PC-9 (cell line): ENCODE data around the gene RNF125. TPM values are rescaled to one million over a fixed set of nuclear protein-coding genes. Genes with fewer than 3 reads are reported as not detected.

ENCODE experiments used
- BruUV-seq: library from RNA; stranded (reverse); fragments of 400-500 nt; replicated peaks from 2 replicates; lab custom pipeline; 2021; lab: Mats Ljungman, UMichigan
- CTCF ChIA-PET: fragments of 300-600 bp; sonication (Branson Sonifier 250); formaldehyde crosslinking; loops from one replicate; lab custom pipeline; 2022; ENCODE audit warnings: antibody characterized with exemption; lab: Charles Lee
- POLR2A ChIA-PET: fragments of 300-600 bp; sonication (Branson Sonifier 250); formaldehyde crosslinking; loops from one replicate; lab custom pipeline; 2022; ENCODE audit warnings: antibody characterized with exemption; ENCODE audit not compliant: unreplicated experiment; lab: Charles Lee
- DNase-seq, 2 experiments: peaks; one replicate each; pipeline versions ENCODE4 v3.0.0 to v3.0.0-alpha.2; 2015 to 2022; ENCODE audit warnings: mixed read lengths in 1 of 2
- H2AFZ ChIP-seq: fragments of 200-600 bp; sonication (generic); 2 replicates; pipeline ENCODE4 v1.8.1; 2017; ENCODE audit warnings: antibody characterized with exemption
- H3F3A ChIP-seq: fragments of 200-600 bp; sonication (generic); 2 replicates; pipeline ENCODE4 v1.8.1; 2017; ENCODE audit warnings: antibody characterized with exemption, mild to moderate bottlenecking, low read depth; ENCODE audit not compliant: insufficient read depth
- H3K27ac ChIP-seq: fragments of 200-600 bp; sonication (generic); 2 replicates; pipeline ENCODE4 v1.6.1; 2016; ENCODE audit warnings: mixed run types
- H3K27me3 ChIP-seq: fragments of 200-600 bp; sonication (generic); 2 replicates; pipeline ENCODE4 v1.6.1; 2016; ENCODE audit warnings: low read depth, mixed run types; ENCODE audit not compliant: insufficient read depth
- H3K36me3 ChIP-seq: fragments of 200-600 bp; sonication (generic); 2 replicates; pipeline ENCODE4 v1.6.1; 2016; ENCODE audit warnings: low read depth, mixed run types
- H3K4me1 ChIP-seq: fragments of 200-600 bp; sonication (generic); replicated peaks from 2 replicates; pipeline ENCODE4 v1.6.1; 2016; ENCODE audit warnings: mixed run types; ENCODE audit not compliant: insufficient read depth
- H3K4me2 ChIP-seq: fragments of 200-600 bp; sonication (generic); 2 replicates; pipeline ENCODE4 v1.6.1; 2017; ENCODE audit warnings: mixed run types
- H3K4me3 ChIP-seq: fragments of 200-600 bp; sonication (generic); 2 replicates; pipeline ENCODE4 v1.6.1; 2016; ENCODE audit warnings: mixed run types
- H3K79me2 ChIP-seq: fragments of 200-600 bp; sonication (generic); 2 replicates; pipeline ENCODE4 v1.6.1; 2017; ENCODE audit warnings: low read depth, mixed run types
- H3K9me2 ChIP-seq: fragments of 200-600 bp; sonication (generic); 2 replicates; pipeline ENCODE4 v1.8.1; 2017; ENCODE audit warnings: mild to moderate bottlenecking; ENCODE audit not compliant: insufficient read depth
- H3K9me3 ChIP-seq: fragments of 200-600 bp; sonication (generic); 2 replicates; pipeline ENCODE4 v1.8.1; 2016; ENCODE audit warnings: low read depth; ENCODE audit not compliant: insufficient read depth
- H4K20me1 ChIP-seq: fragments of 200-600 bp; sonication (generic); 2 replicates; pipeline ENCODE4 v1.8.1; 2017; ENCODE audit not compliant: insufficient read depth
- CTCF ChIP-seq: fragments of 200-600 bp; sonication (generic); conservative IDR thresholded peaks from 2 replicates; pipeline ENCODE4 v1.6.1; 2017; ENCODE audit warnings: mixed run types, antibody characterized with exemption, mild to moderate bottlenecking, moderate library complexity
- EZH2 ChIP-seq: fragments of 200-600 bp; sonication (generic); IDR thresholded peaks from 2 replicates; pipeline ENCODE4 v1.8.0; 2017; ENCODE audit warnings: antibody characterized with exemption, low read depth
- intact Hi-C: fragments of 100-400 bp; cut with micrococcal nuclease; formaldehyde crosslinking; loops from one replicate; pipeline ENCODE4 v1.10.0; 2022; ENCODE audit not compliant: unreplicated experiment
- total RNA-seq: library from RNA; stranded (reverse); gene quantifications from 2 replicates; pipeline ENCODE4 v1.2.3, GENCODE V29; 2021

RNF125 gene
- total RNA-seq, 1 experiment from 2014 or later: 0.15 TPM

GRCh38 chr18:32067375-32068167, 48.9 kb downstream of the RNF125 start:
- H2AFZ ChIP-seq: no peak overlapping the region
- ChIA-PET POLR2A (no interaction called here), CTCF (no interaction called here)
- H3K9me2 ChIP-seq: no peaks in the 10 kb centered on the region
- no TSS peak for BruUV-seq
- intact Hi-C loops: no loop called here
- no peaks in the 10 kb centered on the region for H3K27me3 ChIP-seq
- H3K9me3 ChIP-seq: no peaks in the 10 kb centered on the region
- H3K4me3 ChIP-seq: no peak overlapping the region
- no peaks in the 10 kb centered on the region for H3K79me2 ChIP-seq
- H3K36me3 ChIP-seq: no peaks in the 10 kb centered on the region
- no peak for DNase-seq
- H3K4me1 ChIP-seq: no peaks in the 10 kb centered on the region
- TF ChIP-seq EZH2 (no peak), CTCF (no peak)
- H3K4me2 ChIP-seq: no peak overlapping the region
- H4K20me1 ChIP-seq: no peaks in the 10 kb centered on the region
- no peak overlapping the region for H3K27ac ChIP-seq
- no peaks in the 10 kb centered on the region for H3F3A ChIP-seq

DNA sequence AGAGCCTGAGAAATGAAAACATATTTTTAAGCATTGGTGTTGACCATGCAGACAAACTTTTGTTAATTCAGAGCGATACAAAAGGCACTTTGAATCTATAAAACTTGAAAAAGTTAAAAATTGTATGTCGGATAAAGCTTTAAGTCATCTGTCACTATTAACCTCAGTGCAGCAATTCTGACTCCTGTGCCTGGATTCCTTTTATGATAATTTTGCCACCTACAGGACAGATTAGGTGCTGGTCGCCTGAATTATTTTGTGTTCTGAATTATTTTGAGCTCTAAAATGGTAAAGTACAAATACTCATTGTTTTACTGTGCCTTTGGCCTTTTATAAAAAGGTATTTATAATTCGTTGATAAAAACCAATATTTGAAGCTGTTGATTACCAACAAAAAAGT, 53.7 kb downstream of the RNF125 start:
- no peaks in the 10 kb centered on the region for H3K27me3 ChIP-seq
- H3K9me2 ChIP-seq: no peaks in the 10 kb centered on the region
- no TSS peak for BruUV-seq
- no peak overlapping the region for H3K27ac ChIP-seq
- H3K4me3 ChIP-seq: no peak overlapping the region
- TF ChIP-seq EZH2 (no peak), CTCF (peak; percentile 44; the same call in 1 of the 2 replicates)
- no peaks in the 10 kb centered on the region for H3F3A ChIP-seq
- no peak overlapping the region for H3K4me2 ChIP-seq
- no peaks in the 10 kb centered on the region for H3K4me1 ChIP-seq
- H3K36me3 ChIP-seq: no peaks in the 10 kb centered on the region
- H3K9me3 ChIP-seq: no peaks in the 10 kb centered on the region
- no peaks in the 10 kb centered on the region for H3K79me2 ChIP-seq
- POLR2A ChIA-PET: no interaction called here
- CTCF ChIA-PET: interaction anchor here (0.6 to 1.0 kb wide), 2 partner anchors 54 to 129 kb away, joined by 3 to 4 read pairs; partner anchors contain the start of genes RNF125 and TRAPPC8
- H4K20me1 ChIP-seq: no peaks in the 10 kb centered on the region
- H2AFZ ChIP-seq: no peak overlapping the region
- intact Hi-C loops: no loop called here
- DNase-seq: no peak

- H3F3A ChIP-seq: no peaks in the 10 kb centered on the region
- intact Hi-C loops: no loop called here
- H2AFZ ChIP-seq: no peak overlapping the region
- H3K4me1 ChIP-seq: no peaks in the 10 kb centered on the region
- no TSS peak for BruUV-seq
- no peaks in the 10 kb centered on the region for H3K79me2 ChIP-seq
- no peaks in the 10 kb centered on the region for H3K9me3 ChIP-seq
- no peaks in the 10 kb centered on the region for H3K9me2 ChIP-seq
- no peaks in the 10 kb centered on the region for H4K20me1 ChIP-seq
- no peaks in the 10 kb centered on the region for H3K27me3 ChIP-seq
- no peak overlapping the region for H3K27ac ChIP-seq
- CTCF ChIA-PET: no interaction called here
- DNase-seq: no peak
- no peaks in the 10 kb centered on the region for H3K36me3 ChIP-seq
- TF ChIP-seq EZH2 (no peak), CTCF (no peak)
- no peak overlapping the region for H3K4me3 ChIP-seq
- POLR2A ChIA-PET: no interaction called here
- no peak overlapping the region for H3K4me2 ChIP-seq
These were observed 55.6 kb downstream of the RNF125 start for GRCh38 chr18:32074206-32074605.
